CD4-positive, alpha-beta T cell treated with Interleukin-6 at 100 ng/mL for 8 hours (primary cell): ENCODE measurements around the gene RNU6-9.
"Not testable (repeated sequence)": the region's sequence is repeated elsewhere in the genome, so short reads cannot be mapped to it uniquely, and the experiment has no call there.

Experiments used
- DNase-seq: peaks from one replicate; pipeline ENCODE4 v3.0.0-alpha.2; 2020; ENCODE audit warnings: mixed read lengths, low spot score

Gene RNU6-9

DNA sequence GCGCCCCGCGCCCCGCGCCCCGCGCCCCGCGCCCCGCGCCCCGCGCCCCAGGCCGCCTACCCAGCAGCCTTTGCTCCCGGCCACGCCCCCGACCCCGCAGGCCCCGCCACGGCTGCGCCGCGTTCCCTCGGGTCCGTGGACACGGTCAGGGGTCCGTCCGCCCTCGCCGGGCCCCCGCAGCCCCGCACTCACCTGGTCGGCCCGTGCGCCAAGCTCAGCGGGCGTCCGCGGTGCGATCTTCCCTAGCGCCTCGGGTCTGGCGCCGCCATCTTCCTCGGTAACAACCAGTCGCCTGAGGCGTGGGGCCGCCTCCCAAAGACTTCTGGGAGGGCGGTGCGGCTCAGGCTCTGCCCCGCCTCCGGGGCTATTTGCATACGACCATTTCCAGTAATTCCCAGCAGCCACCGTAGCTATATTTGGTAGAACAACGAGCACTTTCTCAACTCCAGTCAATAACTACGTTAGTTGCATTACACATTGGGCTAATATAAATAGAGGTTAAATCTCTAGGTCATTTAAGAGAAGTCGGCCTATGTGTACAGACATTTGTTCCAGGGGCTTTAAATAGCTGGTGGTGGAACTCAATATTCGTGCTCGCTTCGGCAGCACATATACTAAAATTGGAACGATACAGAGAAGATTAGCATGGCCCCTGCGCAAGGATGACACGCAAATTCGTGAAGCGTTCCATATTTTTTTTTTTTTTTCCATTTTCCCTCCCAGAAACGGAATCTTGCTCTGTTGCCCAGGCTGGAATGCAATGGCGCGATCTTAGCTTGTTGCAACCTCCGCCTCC is at the start of gene RNU6-9, which contains the start of gene MED16:
TSS of gene RNU6-9 (plus strand) at position 591 of the 796 bp plus-strand sequence.
TSS of gene MED16 (minus strand) at position 294 of the 796 bp plus-strand sequence. CDS start 2,056 bp downstream, outside the sequence.
- peak; percentile 91 for DNase-seq

DNA sequence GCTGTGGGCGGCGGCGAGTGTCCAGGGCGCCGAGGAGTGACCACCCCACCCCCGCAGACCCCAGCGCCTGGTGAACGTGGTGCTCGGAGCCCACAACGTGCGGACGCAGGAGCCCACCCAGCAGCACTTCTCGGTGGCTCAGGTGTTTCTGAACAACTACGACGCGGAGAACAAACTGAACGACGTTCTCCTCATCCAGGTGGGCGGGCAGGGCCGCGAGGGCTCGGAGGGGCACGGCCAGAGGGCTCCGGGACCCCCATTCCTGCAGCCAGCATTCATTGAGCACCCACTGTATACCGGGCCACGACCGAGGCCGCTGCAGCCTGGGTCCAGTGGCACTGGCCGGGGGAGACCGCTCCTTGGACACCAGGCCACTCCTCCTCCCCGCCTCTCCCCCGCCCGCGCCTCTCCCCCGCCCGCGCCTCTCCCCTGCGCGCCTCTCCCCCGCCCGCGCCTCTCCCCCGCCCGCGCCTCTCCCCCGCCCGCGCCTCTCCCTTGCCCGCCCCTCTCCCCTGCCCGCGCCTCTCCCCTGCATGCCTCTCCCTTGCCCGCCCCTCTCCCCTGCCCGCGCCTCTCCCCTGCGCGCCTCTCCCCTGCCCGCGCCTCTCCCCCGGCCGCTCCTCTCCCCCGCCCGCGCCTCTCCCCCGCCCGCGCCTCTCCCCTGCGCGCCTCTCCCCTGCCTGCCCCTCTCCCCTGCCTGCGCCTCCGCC is 49.3 kb upstream of the RNU6-9 start:
- DNase-seq = no peak

GRCh38 chr19:844546-844971 is 48.7 kb upstream of the RNU6-9 start:
- DNase-seq = no peak

- no peak for DNase-seq
Observed at GRCh38 chr19:845707-846521, 47.4 kb upstream of the RNU6-9 start.

- no peak for DNase-seq
Observed at GRCh38 chr19:848386-848921, 44.8 kb upstream of the RNU6-9 start.

DNA sequence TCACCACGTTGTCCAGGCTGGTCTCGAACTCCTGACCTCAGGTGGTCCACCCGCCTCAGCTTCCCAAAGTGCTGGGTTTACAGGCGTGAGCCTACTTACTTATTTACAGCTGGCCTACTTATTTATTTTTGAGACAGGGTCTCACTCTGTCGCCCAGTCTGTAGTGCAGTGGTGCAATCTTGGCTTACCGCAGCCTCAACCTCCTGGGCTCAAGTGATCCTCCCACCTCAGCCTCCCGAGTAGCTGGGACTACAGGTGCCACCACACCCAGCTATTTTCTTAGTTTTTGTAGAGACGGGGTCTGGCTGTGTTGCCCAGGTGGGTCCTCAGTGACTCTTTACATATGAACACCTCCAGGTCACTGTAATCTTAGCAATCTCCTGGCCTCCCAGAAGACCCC is 44.1 kb upstream of the RNU6-9 start:
- DNase-seq = not testable (repeated sequence)

GRCh38 chr19:850221-850978 is 42.9 kb upstream of the RNU6-9 start:
- DNase-seq = no peak

DNA sequence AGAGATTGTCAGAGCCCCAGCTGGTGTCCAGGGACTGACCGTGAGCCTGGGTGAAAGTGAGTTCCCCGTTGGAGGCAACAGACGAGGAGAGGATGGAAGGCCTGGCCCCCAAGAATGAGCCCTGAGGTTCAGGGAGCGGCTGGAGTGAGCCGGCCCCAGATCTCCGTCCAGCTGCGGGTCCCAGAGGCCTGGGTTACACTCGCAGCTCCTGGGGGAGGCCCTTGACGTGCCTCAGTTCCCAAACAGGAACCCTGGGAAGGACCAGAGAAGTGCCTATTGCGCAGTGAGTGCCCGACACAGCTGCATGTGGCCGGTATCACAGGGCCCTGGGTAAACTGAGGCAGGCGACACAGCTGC is 42.3 kb upstream of the RNU6-9 start:
- no peak for DNase-seq

- no peak for DNase-seq
Observed at GRCh38 chr19:852136-853013, 40.9 kb upstream of the RNU6-9 start, which contains the start of gene ELANE. Gene ELANE (plus strand): TSS chr19:852303. CDS start chr19:852329, 26 bp downstream.

- no peak for DNase-seq
Observed at GRCh38 chr19:853014-853585, 40.2 kb upstream of the RNU6-9 start.

- DNase-seq = not testable (repeated sequence)
Observed at GRCh38 chr19:853614-854220, 39.6 kb upstream of the RNU6-9 start.

- DNase-seq = no peak
Observed at GRCh38 chr19:854549-854948, 38.7 kb upstream of the RNU6-9 start.

DNA sequence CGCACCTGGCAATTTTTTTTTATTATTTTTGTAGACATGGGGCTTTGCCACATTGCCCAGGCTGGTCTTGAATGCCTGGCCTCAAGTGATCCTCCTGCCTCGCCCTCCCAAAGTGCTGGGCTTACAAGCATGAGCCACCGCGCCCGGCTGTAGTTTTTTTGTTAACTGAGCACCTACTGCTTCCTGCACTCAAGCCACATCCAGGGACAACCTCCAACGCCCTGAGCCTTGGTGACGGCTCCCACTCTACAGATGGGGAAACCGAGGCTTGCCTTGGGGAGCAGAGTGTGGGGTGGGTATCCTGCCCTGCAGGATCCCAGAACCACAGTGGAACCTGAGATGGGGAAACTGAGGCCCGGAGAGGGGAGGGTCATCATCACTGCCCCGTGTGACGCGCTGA is 38.1 kb upstream of the RNU6-9 start:
- no peak for DNase-seq

- DNase-seq = no peak
Observed at GRCh38 chr19:855566-856120, 37.6 kb upstream of the RNU6-9 start.

DNA sequence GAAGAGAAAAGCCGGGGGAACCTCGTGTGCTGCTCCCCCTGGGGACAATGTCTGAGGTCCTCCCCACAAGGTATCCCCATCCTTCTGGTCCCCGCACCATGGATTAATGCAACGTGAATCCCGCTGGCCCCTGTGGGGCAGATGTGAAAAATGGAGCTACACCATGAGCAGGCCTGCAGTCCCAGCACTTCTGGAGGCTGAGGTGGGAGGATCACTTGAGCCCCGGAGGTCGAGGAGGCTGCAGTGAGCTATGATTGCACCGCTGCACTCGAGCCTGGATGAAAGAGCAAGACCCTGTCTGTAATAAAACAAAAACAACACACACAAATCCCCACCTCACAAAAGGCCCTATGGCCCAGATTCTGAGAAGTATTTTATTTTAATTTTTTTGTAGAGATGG is 35.0 kb upstream of the RNU6-9 start:
- DNase-seq = no peak

DNA sequence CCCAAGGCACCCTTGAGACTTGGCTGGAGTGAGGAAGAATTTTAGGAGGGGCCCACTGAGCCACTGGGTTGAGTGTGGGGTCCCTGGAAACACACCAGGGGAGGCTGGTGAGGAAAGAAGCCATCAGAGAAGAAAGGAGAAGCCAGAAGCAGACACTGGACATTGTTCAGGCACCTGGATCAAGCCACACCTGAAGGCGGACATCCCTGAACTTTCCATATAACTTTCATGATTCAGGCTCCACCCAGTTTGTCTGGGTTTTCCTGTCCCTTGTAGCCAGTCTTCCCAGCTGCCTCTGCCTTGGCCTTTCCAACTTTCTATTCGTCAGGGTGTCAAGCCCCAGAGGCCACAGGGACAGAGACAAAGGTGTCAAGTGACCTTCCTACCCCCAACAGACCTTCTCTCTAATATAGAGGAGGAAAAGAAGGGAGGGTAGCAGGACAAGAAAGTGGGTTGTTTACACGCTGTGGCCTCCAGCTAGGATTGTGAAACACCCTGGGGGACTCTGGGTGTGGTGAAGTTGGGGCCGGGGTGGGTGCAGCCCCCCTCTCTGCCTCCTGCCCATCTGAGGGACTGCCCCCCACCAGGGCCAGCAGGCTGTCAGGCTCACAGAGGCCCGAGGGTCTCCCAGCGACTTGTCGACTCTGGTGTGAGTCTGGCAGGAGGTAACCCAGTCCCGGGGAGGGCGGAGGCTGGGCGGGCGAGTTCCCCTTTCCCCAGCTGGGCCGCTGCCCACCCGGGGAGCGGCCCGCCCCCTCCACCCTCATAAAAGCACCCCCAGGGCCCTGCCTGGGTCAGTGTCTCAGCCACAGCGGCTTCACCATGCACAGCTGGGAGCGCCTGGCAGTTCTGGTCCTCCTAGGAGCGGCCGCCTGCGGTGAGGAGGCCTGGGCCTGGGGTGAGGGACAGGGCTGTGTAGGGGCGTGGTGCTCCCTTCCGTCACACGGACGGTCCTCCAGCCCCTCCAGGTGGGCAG is 34.1 kb upstream of the RNU6-9 start, which contains the start of gene CFD:
TSS of gene CFD (plus strand) at position 797 of the 976 bp plus-strand sequence. CDS start at position 823, 26 bp downstream.
- DNase-seq = no peak

DNA sequence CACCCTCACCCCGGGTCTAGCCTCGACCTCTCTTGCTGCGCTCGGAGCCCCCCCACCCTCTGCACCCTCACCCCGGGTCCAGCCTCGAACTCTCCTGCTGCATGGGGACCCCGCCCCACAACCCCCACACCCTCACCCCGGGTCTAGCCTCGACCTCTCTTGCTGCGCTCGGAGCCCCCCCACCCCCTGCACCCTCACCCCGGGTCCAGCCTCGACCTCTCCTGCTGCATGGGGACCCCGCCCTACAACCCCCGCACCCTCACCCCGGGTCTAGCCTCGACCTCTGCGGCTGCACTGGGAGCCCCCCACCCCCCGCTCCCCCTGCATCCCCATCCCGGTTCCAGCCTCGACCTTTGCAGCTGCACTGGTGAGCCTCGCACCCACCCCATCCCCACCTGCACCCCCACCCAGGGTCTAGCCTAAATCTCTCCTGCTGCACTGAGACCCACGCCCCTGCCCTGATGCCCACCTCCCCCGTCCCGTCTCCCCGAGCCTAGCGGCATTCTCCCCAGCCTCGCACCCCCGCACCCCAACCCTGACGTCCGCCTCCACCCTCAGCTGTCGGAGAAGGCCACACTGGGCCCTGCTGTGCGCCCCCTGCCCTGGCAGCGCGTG is 32.0 kb upstream of the RNU6-9 start:
- no peak for DNase-seq
